ENCODE results near the gene CLEC19A.

Gene CLEC19A

DNA sequence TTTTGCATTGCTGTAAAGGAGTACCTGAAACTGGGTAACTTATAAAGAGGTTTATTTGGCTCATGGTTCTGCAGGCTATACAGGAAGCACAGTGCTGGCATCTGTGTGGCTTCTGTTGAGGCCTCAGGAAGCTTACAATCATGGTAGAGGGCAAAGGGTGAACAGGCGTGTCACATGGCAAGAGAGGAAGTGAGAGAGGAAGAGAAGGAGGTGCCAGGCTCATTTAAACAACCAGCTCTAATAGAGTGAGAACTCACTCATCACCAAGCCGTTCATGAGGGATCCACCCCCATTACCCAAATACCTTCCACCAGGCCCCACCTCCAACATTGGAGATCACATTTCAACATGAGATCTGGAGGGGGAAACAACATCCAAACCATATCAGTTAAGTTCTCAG is 16.4 kb upstream of the CLEC19A start:
- DNase-seq (ENCODE audit: low spot score in 2 of 2) (no peak), ATAC-seq (no peak)
- Mint-ChIP-seq H3K27ac (no peak overlapping the region), H3K4me3 (no peak overlapping the region), H3K36me3 (no peaks in the 10 kb centered on the region), H3K4me1 (no peaks in the 10 kb centered on the region), H3K9me3 (peaks cover 11% of the 10 kb centered on the region)

DNA sequence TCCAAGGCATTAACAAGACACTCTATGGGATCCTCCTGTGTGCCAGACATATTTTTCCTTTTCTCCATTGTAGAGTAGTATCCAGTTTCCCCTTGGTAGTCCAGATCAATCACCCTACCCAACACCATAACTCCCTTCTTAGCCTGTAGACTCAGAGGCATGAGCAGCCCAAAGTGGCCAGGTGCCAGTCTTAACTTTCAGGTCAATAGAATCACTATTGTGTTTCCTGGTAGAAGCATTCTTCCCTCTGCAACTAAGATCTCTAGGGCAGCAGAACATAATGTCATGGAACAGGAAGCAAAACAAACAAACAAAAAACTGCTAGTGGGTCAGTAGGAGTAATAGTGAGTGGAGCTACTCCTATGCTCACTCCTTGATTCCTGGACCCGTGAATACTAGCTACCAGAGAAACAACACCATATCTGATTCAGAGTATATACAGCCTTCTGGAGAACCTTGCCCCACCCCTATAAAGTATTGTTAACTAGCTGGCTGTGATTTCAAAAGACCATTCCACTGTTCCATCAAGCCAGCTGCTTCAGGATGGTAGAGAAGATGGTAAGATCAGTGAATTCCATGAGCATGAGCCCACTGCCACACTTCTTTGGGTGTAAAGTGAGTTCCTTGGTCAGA is 11.2 kb upstream of the CLEC19A start:
- no peaks in the 10 kb centered on the region for H3K9me3 Mint-ChIP-seq
- no peaks in the 10 kb centered on the region for H3K36me3 Mint-ChIP-seq
- ATAC-seq (no peak), DNase-seq (ENCODE audit: low spot score in 2 of 2) (no peak)
- no peak overlapping the region for H3K27ac Mint-ChIP-seq
- H3K4me3 Mint-ChIP-seq = no peak overlapping the region
- H3K4me1 Mint-ChIP-seq = no peaks in the 10 kb centered on the region

DNA sequence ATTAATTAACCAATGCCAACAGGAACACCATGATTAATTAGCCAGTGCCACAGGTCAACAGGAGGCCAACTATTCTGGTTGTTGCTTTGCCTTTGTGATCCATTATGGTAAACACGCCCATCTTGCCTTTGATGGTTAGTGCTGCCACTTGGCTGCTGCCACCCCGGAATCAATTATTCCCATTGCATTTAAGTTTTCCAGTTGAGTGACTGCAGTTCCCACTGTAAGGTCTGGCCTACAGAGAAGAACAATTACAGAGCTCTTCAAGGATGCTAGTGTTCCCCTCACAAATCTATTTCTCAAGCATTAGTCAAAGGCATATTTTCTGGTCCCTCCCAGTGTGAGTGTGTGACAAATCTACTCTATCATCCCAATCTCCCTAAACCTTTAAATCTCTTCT is 7.1 kb upstream of the CLEC19A start:
- Mint-ChIP-seq H3K4me1 (no peaks in the 10 kb centered on the region), H3K27ac (no peak overlapping the region), H3K36me3 (no peaks in the 10 kb centered on the region), H3K9me3 (no peaks in the 10 kb centered on the region), H3K4me3 (no peak overlapping the region)
- DNase-seq (ENCODE audit: low spot score in 2 of 2) (no peak), ATAC-seq (no peak)

DNA sequence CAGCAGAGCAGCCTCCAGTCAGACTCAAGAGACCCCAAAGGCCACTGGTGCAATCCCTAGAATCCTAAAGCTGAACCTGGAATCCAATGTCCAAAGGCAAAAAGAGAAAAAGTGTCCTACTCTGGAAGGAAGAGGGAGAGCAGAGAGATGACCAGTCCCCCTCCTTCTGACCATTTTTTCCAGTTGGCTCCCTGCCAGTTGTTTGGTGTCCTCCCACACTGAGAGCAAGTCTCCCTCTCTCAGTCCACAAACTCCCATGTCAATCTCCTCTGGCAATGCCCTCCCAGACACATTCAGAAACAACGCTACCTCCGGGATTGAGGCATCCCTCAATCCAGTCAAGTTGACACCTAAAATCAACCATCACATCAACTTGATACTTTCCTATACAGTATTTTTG is 4.3 kb upstream of the CLEC19A start:
- DNase-seq (ENCODE audit: low spot score in 2 of 2) (no peak), ATAC-seq (no peak)
- Mint-ChIP-seq H3K27ac (no peak overlapping the region), H3K36me3 (no peaks in the 10 kb centered on the region), H3K4me3 (no peak overlapping the region), H3K4me1 (no peaks in the 10 kb centered on the region), H3K9me3 (no peaks in the 10 kb centered on the region)

DNA sequence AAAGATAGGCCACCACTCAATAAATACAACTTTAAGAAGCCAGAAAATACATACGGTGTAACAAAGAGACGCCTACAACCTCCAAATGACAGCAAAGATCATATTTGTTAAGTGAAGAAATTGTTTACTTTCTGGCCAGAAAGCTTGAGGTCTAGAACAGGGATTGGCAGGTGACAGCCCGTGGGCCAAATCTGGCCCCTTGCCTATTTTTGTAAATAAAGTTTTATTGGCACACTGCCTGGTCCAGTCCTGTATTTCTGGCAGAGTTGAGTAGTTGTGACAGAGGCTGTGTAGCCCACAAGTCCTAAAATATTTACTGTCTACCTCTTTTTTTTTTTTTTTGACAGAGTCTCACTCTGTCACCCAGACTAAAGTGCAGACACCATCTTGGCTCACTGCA is 3.4 kb upstream of the CLEC19A start:
- DNase-seq (ENCODE audit: low spot score in 2 of 2) (no peak), ATAC-seq (no peak)
- H3K4me1 Mint-ChIP-seq = no peaks in the 10 kb centered on the region
- no peak overlapping the region for H3K4me3 Mint-ChIP-seq
- no peak overlapping the region for H3K27ac Mint-ChIP-seq
- no peaks in the 10 kb centered on the region for H3K9me3 Mint-ChIP-seq
- no peaks in the 10 kb centered on the region for H3K36me3 Mint-ChIP-seq

DNA sequence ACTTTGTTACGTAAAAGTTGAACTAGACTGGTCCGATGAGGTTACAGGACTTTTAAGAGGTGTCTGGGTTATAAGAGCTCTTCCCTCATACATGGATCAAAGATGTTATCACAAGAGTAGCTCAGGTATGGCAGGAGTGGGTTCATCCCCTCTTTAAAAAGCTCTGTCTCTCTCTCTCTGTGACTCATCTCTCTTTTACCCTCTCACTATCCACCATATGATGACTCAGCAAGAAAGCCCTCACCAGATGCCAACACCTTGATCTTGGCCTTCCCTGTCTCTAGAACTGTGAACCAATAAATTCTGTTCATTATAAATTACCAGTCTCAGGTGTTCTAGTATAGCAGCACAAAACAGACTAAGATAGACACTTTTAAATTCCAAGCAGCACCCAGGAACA is 1.9 kb upstream of the CLEC19A start:
- Mint-ChIP-seq H3K36me3 (no peaks in the 10 kb centered on the region), H3K27ac (no peak overlapping the region), H3K9me3 (no peaks in the 10 kb centered on the region), H3K4me3 (no peak overlapping the region), H3K4me1 (no peaks in the 10 kb centered on the region)
- ATAC-seq = no peak
- DNase-seq (ENCODE audit: low spot score in 2 of 2) = no peak

DNA sequence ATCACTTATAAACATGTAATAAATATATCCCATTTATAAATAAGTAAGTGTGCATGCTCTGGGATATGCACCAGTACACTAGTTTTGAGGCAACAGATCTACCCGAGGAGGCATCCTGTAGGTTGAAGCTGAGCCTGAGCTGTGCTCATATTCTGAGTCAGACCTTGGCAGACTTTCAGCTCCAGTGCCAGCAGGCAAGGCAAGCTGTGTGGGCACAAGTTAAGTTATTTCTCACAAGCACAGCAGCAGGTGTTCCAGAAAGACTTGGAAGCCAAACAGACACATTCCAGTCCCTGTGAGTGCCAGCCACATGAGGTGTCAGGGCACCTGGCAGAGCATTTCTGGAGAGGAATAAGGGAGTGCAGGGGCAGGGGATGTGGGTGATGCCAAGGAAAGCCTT is 1.3 kb upstream of the CLEC19A start:
- no peaks in the 10 kb centered on the region for H3K4me1 Mint-ChIP-seq
- ATAC-seq (peak; percentile 67), DNase-seq (ENCODE audit: low spot score in 2 of 2) (no peak)
- H3K36me3 Mint-ChIP-seq = no peaks in the 10 kb centered on the region
- H3K27ac Mint-ChIP-seq = no peak overlapping the region
- no peaks in the 10 kb centered on the region for H3K9me3 Mint-ChIP-seq
- H3K4me3 Mint-ChIP-seq = no peak overlapping the region

DNA sequence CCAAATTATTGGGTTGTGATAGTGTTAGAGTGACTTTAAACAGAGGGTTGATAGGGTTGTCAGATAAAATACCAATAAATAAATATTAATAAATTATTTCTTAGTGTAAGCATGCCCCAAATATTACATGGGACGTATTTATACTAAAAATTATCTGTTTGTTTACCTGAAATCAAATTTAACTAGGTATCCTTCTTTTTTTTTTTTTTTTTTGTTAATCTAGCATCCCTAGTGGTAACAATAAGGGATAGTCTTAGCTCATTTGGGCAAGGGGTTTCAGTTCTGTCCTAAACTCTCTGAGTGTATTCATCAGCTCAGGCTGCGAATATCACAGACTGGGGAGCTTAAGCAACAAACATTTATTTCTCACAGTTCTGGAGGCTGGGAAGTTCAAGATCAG is 1.3 kb downstream of the CLEC19A start:
- Mint-ChIP-seq H3K9me3 (no peaks in the 10 kb centered on the region), H3K4me3 (no peak overlapping the region), H3K27ac (no peak overlapping the region), H3K4me1 (peaks cover 11% of the 10 kb centered on the region), H3K36me3 (no peaks in the 10 kb centered on the region)
- DNase-seq (ENCODE audit: low spot score in 2 of 2) (no peak), ATAC-seq (no peak)

DNA sequence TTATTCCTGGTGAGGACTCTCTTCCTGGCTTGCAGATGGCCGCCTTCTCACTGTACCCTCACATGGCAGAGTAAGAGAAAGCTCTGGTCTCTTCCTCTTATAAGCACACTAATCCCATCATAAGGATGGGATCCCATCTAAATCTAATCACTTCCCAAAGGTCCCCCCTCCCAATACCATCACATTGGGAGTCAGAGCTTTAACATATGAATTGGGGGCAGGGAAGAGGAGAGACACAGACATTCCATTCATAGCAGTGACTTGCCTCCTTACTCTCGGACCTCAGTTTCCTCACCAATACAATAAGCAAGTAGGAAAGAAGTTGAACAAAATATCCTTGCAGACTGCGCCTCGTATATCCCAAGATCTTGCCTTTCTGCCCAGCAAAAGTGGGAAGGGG is 1.7 kb downstream of the CLEC19A start:
- ATAC-seq (no peak), DNase-seq (ENCODE audit: low spot score in 2 of 2) (no peak)
- Mint-ChIP-seq H3K27ac (no peak overlapping the region), H3K9me3 (no peaks in the 10 kb centered on the region), H3K4me1 (peaks cover 11% of the 10 kb centered on the region), H3K4me3 (no peak overlapping the region), H3K36me3 (no peaks in the 10 kb centered on the region)

DNA sequence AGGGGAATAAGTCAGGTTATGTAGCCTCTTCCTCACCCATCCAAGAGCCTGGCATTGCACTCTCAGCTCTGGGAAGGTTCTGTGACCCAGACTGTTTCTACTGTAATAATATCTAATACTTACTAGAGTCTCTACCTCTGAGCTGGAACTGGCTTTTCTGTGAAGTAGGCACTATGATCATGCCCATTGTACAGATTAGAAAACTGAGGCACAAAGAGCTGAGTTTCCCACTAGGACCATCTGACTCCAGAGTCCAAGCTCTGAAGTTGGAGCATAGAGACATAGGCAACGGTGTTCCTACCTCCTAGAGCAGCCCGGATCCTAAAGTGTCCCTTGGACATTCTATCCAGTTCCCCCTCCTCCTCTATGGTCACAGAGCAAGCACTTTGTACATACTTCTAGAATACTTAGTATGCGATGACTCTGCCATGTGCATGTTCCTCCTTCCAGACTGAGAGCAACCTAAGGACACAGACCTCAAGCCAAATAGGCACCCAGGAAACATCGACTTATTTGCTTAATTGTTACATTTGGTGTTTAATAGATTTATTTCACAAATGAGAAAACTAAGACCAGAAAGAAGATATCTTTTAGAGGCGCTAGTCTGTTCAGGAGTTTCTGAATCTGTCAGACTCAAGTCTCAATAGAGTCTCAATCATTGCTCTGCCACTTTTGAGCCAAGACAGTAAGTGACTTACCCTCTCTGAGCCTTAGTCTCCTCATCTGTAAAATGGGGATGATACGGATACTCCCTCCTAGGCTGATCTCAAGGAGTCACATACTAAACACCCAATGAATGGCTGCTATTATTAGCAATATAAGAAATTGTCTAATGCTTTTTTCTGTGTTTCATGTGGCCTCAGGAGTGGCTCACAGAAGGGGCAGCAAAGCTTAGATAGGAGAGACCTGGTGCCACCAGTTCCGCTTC is 3.6 kb downstream of the CLEC19A start:
- H3K9me3 Mint-ChIP-seq = peaks cover 2% of the 10 kb centered on the region
- peaks cover 15% of the 10 kb centered on the region for H3K4me1 Mint-ChIP-seq
- ATAC-seq (no peak), DNase-seq (ENCODE audit: low spot score in 2 of 2) (no peak)
- no peaks in the 10 kb centered on the region for H3K36me3 Mint-ChIP-seq
- H3K27ac Mint-ChIP-seq = no peak overlapping the region
- H3K4me3 Mint-ChIP-seq = no peak overlapping the region

DNA sequence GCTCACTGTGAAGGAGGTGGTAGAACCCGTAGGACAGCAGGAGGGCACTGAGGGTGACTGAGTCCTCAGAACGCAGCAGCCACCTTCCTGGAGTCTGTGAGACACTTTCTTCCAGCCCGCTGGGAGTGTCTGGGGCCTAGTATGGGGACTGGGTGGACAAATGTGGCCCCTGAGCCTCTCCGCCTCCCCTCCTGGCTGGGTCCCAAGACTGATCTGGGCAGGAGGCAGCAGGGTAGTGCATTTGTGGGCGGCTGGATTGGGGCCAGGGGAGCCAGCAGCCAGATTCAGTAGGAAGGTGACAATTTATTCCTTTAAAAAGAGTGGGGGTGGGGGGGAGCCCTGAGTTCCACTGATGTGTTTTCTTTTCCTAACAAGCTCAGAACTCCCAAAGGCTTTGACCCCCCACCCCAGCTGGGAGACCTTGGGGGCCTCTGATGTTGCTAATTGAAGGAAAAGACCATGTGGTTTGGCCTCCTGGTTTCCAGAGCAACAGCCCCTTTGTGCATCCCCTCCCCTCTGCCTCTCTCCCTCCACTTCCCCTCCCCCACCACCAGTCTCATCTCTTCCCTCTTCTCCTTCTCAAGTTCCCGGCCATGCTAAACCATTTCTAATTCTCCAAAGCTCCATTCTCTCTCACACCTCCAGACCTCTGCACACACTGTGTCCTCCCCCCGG is 4.4 kb downstream of the CLEC19A start:
- DNase-seq (ENCODE audit: low spot score in 2 of 2) = no peak
- no peak overlapping the region for H3K27ac Mint-ChIP-seq

DNA sequence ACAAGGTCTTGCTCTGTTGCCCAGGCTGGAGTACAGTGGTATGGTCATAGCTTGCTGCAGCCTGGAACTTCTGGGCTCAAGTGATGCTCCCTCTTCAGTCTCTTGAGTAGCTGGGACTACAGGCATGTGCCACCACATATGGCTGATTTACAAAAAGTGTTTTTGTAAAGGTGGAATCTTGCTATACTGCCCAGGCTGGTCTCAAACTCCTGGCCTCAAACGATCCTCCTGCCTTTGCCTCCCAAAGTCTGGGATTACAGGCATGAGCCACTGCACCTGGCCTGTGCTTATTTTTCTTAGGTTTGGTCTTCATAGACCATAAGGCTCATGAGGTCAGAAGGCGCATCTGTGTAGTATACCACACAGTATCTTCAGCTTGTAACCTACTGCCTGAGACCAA is 5.3 kb downstream of the CLEC19A start:
- no peak overlapping the region for H3K4me3 Mint-ChIP-seq
- H3K9me3 Mint-ChIP-seq = peaks cover 3% of the 10 kb centered on the region
- ATAC-seq (no peak), DNase-seq (ENCODE audit: low spot score in 2 of 2) (no peak)
- peaks cover 10% of the 10 kb centered on the region for H3K36me3 Mint-ChIP-seq
- H3K4me1 Mint-ChIP-seq = peaks cover 27% of the 10 kb centered on the region
- no peak overlapping the region for H3K27ac Mint-ChIP-seq

More for the DNA sequence above, 4.4 kb downstream of the CLEC19A start:
- H3K4me3 Mint-ChIP-seq = no peak overlapping the region
- peaks cover 3% of the 10 kb centered on the region for H3K9me3 Mint-ChIP-seq
- peaks cover 5% of the 10 kb centered on the region for H3K36me3 Mint-ChIP-seq
- ATAC-seq = no peak
- peaks cover 23% of the 10 kb centered on the region for H3K4me1 Mint-ChIP-seq

DNA sequence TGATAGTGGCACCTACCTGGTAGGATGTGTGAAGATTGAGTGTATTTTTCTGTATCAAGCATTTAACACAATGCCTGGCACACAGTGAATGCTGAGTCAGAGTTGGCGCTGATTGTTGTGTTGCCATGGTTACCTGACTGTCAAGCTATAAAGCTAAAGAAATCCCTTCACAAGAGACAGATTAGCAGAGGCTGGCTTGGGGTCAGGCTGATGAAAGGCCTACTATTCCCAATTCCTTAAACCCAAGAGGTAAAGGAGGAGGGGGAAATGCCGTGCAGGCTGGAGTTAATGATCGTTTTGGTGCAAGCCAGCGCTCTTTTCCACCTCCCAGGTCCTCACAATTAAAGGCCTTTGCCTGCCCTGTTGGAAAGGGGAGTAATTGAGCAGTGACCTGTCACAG is 5.9 kb downstream of the CLEC19A start:
- Mint-ChIP-seq H3K27ac (no peak overlapping the region), H3K4me3 (no peak overlapping the region), H3K36me3 (peaks cover 10% of the 10 kb centered on the region), H3K9me3 (peaks cover 3% of the 10 kb centered on the region), H3K4me1 (peaks cover 27% of the 10 kb centered on the region)
- DNase-seq (ENCODE audit: low spot score in 2 of 2) (no peak), ATAC-seq (no peak)

DNA sequence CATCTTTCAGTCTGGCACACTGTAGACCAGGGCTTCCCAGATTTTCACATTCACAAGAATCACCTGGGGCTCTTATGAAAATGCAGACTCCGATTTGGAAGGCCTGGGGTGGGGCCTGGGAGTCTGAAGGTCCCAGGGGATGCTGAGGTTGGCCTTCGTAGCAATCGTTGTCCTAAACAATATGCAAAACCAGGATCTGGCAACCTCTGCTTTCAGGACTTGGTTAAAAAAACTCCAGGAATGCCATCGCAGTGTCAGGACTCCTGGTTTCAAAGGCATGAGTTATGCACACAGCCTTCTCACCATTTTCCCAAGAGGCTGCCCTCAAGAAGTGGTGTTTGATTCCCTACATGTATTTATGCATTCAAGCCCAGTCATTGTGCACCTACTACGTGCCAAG is 6.7 kb downstream of the CLEC19A start:
- Mint-ChIP-seq H3K36me3 (peaks cover 10% of the 10 kb centered on the region), H3K4me3 (no peak overlapping the region), H3K4me1 (peaks cover 27% of the 10 kb centered on the region), H3K9me3 (peaks cover 3% of the 10 kb centered on the region), H3K27ac (no peak overlapping the region)
- DNase-seq (ENCODE audit: low spot score in 2 of 2) (no peak), ATAC-seq (no peak)

DNA sequence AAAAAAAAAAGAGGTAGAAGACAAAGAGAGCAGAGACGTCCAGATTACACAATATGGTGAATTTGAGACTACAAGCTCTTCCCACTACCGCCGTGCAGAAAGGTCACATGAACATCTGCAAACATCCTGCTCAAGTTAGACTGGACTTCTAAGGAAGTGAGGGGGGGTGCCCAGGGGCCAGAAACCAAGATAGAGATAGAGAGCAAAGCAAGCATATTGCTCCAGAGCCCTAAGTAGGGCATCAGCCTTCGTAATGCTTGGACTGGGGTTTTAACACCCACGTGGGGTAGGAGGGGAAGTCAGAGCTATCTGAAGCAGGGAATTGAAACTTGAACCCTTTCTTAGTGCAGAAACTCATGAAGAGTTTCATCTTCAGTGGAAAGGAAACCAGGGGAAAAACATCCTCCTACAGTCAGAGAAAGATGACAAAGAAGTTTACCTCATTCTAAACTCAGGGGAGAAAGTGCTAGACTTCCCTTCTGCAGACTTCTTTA is 8.7 kb downstream of the CLEC19A start:
- no peak overlapping the region for H3K27ac Mint-ChIP-seq
- H3K4me1 Mint-ChIP-seq = peaks cover 27% of the 10 kb centered on the region
- peaks cover 10% of the 10 kb centered on the region for H3K36me3 Mint-ChIP-seq
- peaks cover 3% of the 10 kb centered on the region for H3K9me3 Mint-ChIP-seq
- DNase-seq (ENCODE audit: low spot score in 2 of 2) = peak in 1 of 2 donors; percentile 50
- ATAC-seq = peak; percentile 88
- peak overlapping the region; percentile 18 for H3K4me3 Mint-ChIP-seq
